Smooth muscle cell (in vitro differentiated cells): Measurements from ENCODE around the gene IHH. TPM values are rescaled to one million over a fixed set of nuclear protein-coding genes. Genes with fewer than 3 reads are reported as not detected.

ENCODE experiments used
- DNase-seq: peaks from one replicate; lab custom pipeline; 2025; ENCODE audit not compliant: unreplicated experiment; lab: John Stamatoyannopoulos, UW
- H2AFZ ChIP-seq: fragments of 200-600 bp; sonication (generic); 2 replicates; pipeline ENCODE4 v1.6.0; 2016; ENCODE audit warnings: antibody characterized with exemption, low read depth, mild to moderate bottlenecking
- H3F3A ChIP-seq: fragments of 200-600 bp; sonication (generic); 2 replicates; pipeline ENCODE4 v1.6.0; 2017; ENCODE audit warnings: antibody characterized with exemption, low read depth
- H3K27ac ChIP-seq: fragments of 200-600 bp; sonication (generic); 2 replicates; pipeline ENCODE4 v1.5.1; 2016; ENCODE audit warnings: low read depth, mild to moderate bottlenecking
- H3K27me3 ChIP-seq: fragments of 200-600 bp; sonication (generic); 2 replicates; pipeline ENCODE4 v1.6.1; 2016; ENCODE audit warnings: low read depth, mild to moderate bottlenecking
- H3K36me3 ChIP-seq: fragments of 200-600 bp; sonication (generic); 2 replicates; pipeline ENCODE4 v1.5.1; 2016; ENCODE audit warnings: low read depth
- H3K4me1 ChIP-seq: fragments of 200-600 bp; sonication (generic); 2 replicates; pipeline ENCODE4 v1.5.1; 2016; ENCODE audit warnings: low read depth
- H3K4me2 ChIP-seq: fragments of 200-600 bp; sonication (generic); 2 replicates; pipeline ENCODE4 v1.6.0; 2016; ENCODE audit warnings: mild to moderate bottlenecking
- H3K4me3 ChIP-seq: fragments of 200-600 bp; sonication (generic); 2 replicates; pipeline ENCODE4 v1.5.1; 2016; ENCODE audit warnings: mild to moderate bottlenecking
- H3K79me2 ChIP-seq: fragments of 200-600 bp; sonication (generic); 2 replicates; pipeline ENCODE4 v1.6.0; 2016; ENCODE audit warnings: low read depth, mild to moderate bottlenecking
- H3K9ac ChIP-seq: fragments of 200-600 bp; sonication (generic); 2 replicates; pipeline ENCODE4 v1.6.0; 2016; ENCODE audit warnings: low read depth
- H3K9me3 ChIP-seq: fragments of 200-600 bp; sonication (generic); replicated peaks from 2 replicates; pipeline ENCODE4 v1.5.1; 2016; ENCODE audit warnings: low read depth
- H4K20me1 ChIP-seq: fragments of 200-600 bp; sonication (generic); 2 replicates; pipeline ENCODE4 v1.6.0; 2016; ENCODE audit warnings: low read depth
- WGBS: methylation state at CpG from one replicate; pipeline ENCODE4 v1.1.7; 2016; ENCODE audit warnings: low lambda C conversion rate; 5-methylcytosine and 5-hydroxymethylcytosine counted together
- polyA plus RNA-seq: library from polyadenylated mRNA; unstranded; fragments of >200 nt; fragmentation: Nextera tagmentation; extraction: Ambion mirVana; gene quantifications from 2 replicates; pipeline ENCODE4 v1.2.1, GENCODE V29; 2016
- total RNA-seq: library from RNA; depleted of rRNA; stranded (reverse); fragments of >200 nt; gene quantifications from 2 replicates; pipeline ENCODE4 v1.2.3, GENCODE V29; 2014
- TF ChIP-seq, protein P1 (sequence below): fragments of 200-600 bp; sonication (generic); IDR thresholded peaks from 2 replicates; pipeline ENCODE4 v1.5.1; 2017; ENCODE audit warnings: borderline replicate concordance, mild to moderate bottlenecking, antibody characterized with exemption; ENCODE audit not compliant: insufficient read depth, poor library complexity, severe bottlenecking

IHH gene
- total and polyA plus RNA-seq, 2 experiments from 2014 or later, result 0.09 TPM; not detected in 1

DNA sequence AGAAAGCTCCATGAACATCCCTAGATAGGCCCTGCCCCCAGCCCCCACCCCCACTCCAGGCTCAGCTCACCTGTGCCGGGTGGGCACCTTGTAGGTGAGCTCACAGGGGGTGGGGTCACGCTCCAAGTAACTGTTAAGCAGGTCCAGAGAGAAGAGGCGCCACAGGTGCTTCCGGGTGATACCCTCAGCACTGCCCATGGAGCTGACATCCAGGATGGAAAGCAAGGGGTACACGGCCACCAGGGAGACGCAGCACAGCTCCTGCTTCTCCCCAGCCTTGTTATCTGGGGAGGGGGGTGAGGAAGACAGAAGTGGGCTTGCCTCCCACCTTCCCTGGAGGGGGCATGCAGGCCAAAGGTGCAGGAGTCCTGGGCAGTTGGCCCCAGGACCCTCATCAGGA, 41.3 kb downstream of the IHH start:
- 86% methylated on average over 6 of the region's 6 CpGs for WGBS
- H3K9ac ChIP-seq, result no peak overlapping the region
- H3K79me2 ChIP-seq, result no peaks in the 10 kb centered on the region
- no peak overlapping the region for H3K4me3 ChIP-seq
- no peak overlapping the region for H3K27ac ChIP-seq
- no peaks in the 10 kb centered on the region for H4K20me1 ChIP-seq
- peaks cover 26% of the 10 kb centered on the region for H3K27me3 ChIP-seq
- TF ChIP-seq, protein P1, sequence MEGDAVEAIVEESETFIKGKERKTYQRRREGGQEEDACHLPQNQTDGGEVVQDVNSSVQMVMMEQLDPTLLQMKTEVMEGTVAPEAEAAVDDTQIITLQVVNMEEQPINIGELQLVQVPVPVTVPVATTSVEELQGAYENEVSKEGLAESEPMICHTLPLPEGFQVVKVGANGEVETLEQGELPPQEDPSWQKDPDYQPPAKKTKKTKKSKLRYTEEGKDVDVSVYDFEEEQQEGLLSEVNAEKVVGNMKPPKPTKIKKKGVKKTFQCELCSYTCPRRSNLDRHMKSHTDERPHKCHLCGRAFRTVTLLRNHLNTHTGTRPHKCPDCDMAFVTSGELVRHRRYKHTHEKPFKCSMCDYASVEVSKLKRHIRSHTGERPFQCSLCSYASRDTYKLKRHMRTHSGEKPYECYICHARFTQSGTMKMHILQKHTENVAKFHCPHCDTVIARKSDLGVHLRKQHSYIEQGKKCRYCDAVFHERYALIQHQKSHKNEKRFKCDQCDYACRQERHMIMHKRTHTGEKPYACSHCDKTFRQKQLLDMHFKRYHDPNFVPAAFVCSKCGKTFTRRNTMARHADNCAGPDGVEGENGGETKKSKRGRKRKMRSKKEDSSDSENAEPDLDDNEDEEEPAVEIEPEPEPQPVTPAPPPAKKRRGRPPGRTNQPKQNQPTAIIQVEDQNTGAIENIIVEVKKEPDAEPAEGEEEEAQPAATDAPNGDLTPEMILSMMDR, result no peak
- H3F3A ChIP-seq, result no peaks in the 10 kb centered on the region
- no peaks in the 10 kb centered on the region for H3K9me3 ChIP-seq
- no peak overlapping the region for H2AFZ ChIP-seq
- no peaks in the 10 kb centered on the region for H3K36me3 ChIP-seq
- no peak overlapping the region for H3K4me2 ChIP-seq
- H3K4me1 ChIP-seq, result no peaks in the 10 kb centered on the region
- no peak for DNase-seq

DNA sequence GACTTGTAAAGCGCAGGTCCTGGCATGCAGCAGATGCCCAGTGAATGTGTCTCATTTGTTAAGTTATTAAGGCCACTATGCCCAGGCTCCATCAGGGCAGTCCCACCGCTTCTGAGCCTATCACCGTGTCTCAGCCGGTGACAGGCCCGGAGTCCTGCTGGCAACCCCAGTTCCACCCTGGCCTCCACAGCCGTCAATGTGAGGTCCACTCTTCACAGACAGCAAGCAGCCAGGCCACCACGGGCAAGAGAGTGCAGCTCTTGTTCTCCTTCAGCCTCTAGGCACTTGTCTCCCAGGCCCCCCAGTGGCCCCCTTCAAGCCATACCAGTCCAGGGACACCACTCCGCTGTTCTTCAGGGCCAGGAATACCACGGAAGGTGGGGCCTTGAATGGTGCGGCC, 42.0 kb downstream of the IHH start:
- 92% methylated on average over 10 of the region's 10 CpGs for WGBS

DNA sequence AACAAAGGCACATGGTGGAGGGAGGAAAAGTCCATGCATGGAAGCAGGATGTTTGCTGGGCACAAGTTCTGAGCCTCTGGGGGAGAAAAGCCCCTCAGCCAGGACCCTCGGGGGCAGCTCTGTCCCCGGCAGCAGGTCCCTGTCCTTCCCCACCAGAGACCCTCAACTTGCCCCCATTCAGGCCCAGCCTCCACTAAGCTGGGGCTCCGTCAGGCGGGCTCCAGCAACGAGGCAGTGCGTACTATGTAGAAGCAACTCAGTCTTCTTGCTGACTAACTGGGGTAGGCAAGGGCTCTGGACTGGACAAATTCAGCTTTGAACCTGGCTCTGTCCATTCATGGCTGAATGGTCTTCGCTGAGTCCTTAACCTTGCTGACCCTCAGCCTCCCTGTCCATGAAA, 42.4 kb downstream of the IHH start:
- no peak for DNase-seq
- no peaks in the 10 kb centered on the region for H3K9me3 ChIP-seq
- no peaks in the 10 kb centered on the region for H4K20me1 ChIP-seq
- H3K27ac ChIP-seq, result no peak overlapping the region
- no peak overlapping the region for H2AFZ ChIP-seq
- no peaks in the 10 kb centered on the region for H3K4me1 ChIP-seq
- H3F3A ChIP-seq, result no peaks in the 10 kb centered on the region
- H3K27me3 ChIP-seq, result peaks cover 29% of the 10 kb centered on the region
- TF ChIP-seq, protein P1, result no peak
- H3K4me3 ChIP-seq, result no peak overlapping the region
- 88% methylated on average over 7 of the region's 7 CpGs for WGBS
- H3K36me3 ChIP-seq, result no peaks in the 10 kb centered on the region
- no peaks in the 10 kb centered on the region for H3K79me2 ChIP-seq
- no peak overlapping the region for H3K4me2 ChIP-seq
- no peak overlapping the region for H3K9ac ChIP-seq

More for the DNA sequence above, 42.0 kb downstream of the IHH start:
- Histone ChIP-seq H3K4me2 (no peak overlapping the region), H4K20me1 (no peaks in the 10 kb centered on the region), H3K4me3 (no peak overlapping the region), H2AFZ (no peak overlapping the region), H3K36me3 (no peaks in the 10 kb centered on the region), H3K9ac (no peak overlapping the region), H3K27me3 (peaks cover 29% of the 10 kb centered on the region), H3F3A (no peaks in the 10 kb centered on the region), H3K4me1 (no peaks in the 10 kb centered on the region), H3K27ac (no peak overlapping the region), H3K9me3 (no peaks in the 10 kb centered on the region), H3K79me2 (no peaks in the 10 kb centered on the region)
- TF ChIP-seq, protein P1, result no peak
- DNase-seq, result no peak

DNA sequence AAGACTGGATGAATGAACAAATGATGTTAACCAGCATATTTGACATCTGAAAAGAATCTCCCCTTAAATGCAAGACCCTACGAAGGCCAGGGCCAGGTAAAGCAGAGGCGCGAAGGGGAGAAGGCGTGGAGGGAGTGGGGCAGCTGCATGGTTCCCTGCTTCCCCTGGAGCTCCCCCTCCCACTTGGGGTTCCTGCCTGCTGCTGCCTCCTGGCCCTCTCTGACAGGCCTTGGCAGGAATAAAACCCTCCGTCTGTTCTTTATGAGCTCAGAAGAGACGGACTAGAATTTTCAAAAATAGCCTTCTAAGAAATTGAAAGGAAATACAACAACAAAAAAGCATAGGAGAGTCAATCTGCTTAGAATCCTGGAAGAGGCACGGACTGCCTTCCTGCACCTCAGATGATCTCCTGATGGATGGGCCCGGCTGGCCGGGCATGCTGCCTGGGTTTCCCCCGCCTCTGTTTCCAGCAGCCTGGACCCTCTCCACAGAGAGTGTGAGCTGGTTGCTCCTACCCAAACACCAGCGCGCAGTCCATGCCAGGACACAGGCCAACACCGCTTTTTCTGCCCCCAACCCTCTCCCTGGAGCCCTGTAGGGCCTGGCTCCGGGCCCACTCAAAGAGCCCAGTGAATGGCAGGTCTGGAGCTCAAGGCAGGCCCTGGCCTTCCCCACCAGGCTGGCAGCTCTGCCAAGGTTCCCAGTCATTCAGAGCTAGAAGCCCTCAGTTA, 43.4 kb downstream of the IHH start:
- Histone ChIP-seq H3K27me3 (peaks cover 29% of the 10 kb centered on the region), H4K20me1 (no peaks in the 10 kb centered on the region), H3K4me1 (no peaks in the 10 kb centered on the region), H2AFZ (no peak overlapping the region), H3K4me2 (no peak overlapping the region), H3K36me3 (no peaks in the 10 kb centered on the region), H3K9ac (no peak overlapping the region), H3K4me3 (no peak overlapping the region), H3K9me3 (no peaks in the 10 kb centered on the region), H3F3A (no peaks in the 10 kb centered on the region), H3K79me2 (no peaks in the 10 kb centered on the region), H3K27ac (no peak overlapping the region)
- TF ChIP-seq, protein P1, result no peak
- no peak for DNase-seq
- WGBS, result 91% methylated on average over 14 of the region's 14 CpGs
